Measurements from ENCODE around the gene MCF2L2. TPM values are rescaled to one million over a fixed set of nuclear protein-coding genes. Genes with fewer than 3 reads are reported as not detected.

The MCF2L2 gene
- total and polyA plus RNA-seq, 7 donors: 0.17 to 2.7 (median 0.57) TPM

DNA sequence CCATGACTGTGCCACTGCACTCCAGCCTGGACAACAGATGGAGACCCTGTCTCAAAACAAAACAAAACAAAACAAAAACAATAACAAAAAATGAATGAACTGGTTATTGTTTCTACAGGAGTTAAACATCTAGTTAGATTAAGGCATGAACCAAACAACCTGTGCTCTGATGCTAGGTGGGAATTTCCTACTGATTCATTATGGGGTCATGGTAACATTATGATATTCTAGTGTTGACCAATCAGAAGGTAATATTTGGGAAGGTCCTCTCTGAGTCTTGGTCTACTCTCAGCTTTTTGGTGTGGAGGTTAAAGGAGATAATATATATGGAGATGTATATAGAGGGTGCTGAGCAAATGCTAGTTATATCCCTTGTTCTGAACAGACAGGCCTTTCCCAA lies 37.6 kb downstream of the MCF2L2 start:
- ATAC-seq (no peak), DNase-seq (no peak)
- TF ChIP-seq, protein P1, sequence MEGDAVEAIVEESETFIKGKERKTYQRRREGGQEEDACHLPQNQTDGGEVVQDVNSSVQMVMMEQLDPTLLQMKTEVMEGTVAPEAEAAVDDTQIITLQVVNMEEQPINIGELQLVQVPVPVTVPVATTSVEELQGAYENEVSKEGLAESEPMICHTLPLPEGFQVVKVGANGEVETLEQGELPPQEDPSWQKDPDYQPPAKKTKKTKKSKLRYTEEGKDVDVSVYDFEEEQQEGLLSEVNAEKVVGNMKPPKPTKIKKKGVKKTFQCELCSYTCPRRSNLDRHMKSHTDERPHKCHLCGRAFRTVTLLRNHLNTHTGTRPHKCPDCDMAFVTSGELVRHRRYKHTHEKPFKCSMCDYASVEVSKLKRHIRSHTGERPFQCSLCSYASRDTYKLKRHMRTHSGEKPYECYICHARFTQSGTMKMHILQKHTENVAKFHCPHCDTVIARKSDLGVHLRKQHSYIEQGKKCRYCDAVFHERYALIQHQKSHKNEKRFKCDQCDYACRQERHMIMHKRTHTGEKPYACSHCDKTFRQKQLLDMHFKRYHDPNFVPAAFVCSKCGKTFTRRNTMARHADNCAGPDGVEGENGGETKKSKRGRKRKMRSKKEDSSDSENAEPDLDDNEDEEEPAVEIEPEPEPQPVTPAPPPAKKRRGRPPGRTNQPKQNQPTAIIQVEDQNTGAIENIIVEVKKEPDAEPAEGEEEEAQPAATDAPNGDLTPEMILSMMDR (IDR thresholded peaks at IDR 0.05): no peak
- intact Hi-C loops (cut with DNase I): no loop called here
- no peaks in the 10 kb centered on the region for H3K36me3 ChIP-seq (ENCODE audit: insufficient read depth in 1 of 2, low read depth in 1 of 2)
- H3K27me3 ChIP-seq (ENCODE audit: insufficient read depth in 3 of 3, low read length in 2 of 3): no peaks in the 10 kb centered on the region
- H3K4me3 ChIP-seq: no peak overlapping the region
- H3K27ac ChIP-seq: no peak overlapping the region
- H3K4me1 ChIP-seq: peaks cover 3% of the 10 kb centered on the region
- H3K9me3 ChIP-seq: no peaks in the 10 kb centered on the region

DNA sequence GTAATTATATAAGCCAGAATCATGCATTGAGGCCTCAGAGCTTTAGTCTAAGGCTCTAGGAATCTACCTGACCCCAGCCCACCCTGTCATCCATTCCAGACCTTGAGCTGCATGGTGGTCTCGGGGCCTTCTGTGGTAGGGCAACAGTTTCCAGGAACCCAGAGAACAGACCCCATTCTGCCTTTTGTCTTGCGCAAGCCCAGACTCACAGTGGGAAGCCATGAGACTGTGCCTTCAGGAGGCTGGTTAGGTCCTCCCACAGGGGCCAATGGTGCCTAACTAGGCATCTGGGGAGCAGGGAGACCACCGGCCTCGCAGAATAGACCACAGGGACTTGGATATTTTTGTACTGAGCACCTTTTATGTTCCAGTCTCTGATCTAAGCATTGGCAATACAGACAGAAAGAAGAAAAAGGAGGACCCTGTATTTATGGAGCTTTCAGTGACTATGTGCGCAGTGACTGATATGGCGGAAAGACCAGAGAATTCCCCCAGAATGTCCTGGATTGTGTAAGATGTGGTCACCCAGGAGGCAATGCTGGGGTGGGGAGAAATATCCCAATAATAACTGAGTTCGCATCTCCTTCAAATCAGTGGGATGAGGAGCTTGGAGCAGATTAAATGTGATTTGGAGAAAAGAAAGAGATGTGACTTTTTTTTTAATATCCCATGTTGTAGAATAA lies 40.1 kb downstream of the MCF2L2 start:
- H3K27ac ChIP-seq: no peak overlapping the region
- peaks cover 3% of the 10 kb centered on the region for H3K4me1 ChIP-seq
- no peak for DNase-seq
- 91 to 93% (median 92%) methylated on average over 7 of the region's 7 CpGs for WGBS, 3 donors
- TF ChIP-seq, protein P1 (IDR thresholded peaks at IDR 0.05): no peak
- no peaks in the 10 kb centered on the region for H3K27me3 ChIP-seq (ENCODE audit: insufficient read depth in 3 of 3, low read length in 2 of 3)
- no peaks in the 10 kb centered on the region for H3K36me3 ChIP-seq (ENCODE audit: insufficient read depth in 1 of 2, low read depth in 1 of 2)
- intact Hi-C loops (cut with DNase I): no loop called here
- no peak overlapping the region for H3K4me3 ChIP-seq
- ATAC-seq: no peak
- no peaks in the 10 kb centered on the region for H3K9me3 ChIP-seq

DNA sequence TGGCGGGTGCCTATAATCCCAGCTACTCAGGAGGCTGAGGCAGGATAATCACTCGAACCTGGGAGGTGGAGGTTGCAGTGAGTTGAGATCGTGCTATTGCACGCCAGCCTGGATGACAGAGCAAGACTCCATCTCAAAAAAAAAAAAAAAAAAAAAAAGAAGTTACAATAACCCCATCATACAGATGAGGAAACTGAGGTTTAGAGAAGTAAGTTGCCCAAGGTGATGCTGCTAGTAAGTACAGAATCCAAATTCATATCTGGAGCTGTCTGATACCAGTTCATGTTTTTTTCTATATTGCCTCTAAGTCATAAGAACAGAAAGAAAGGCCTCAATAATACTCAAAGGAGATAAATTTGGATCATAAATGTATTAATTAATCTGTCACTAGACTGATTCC lies 40.6 kb downstream of the MCF2L2 start:
- Histone ChIP-seq H3K27me3 (ENCODE audit: insufficient read depth in 3 of 3, low read length in 2 of 3) (no peaks in the 10 kb centered on the region), H3K36me3 (ENCODE audit: insufficient read depth in 1 of 2, low read depth in 1 of 2) (no peaks in the 10 kb centered on the region)

DNA sequence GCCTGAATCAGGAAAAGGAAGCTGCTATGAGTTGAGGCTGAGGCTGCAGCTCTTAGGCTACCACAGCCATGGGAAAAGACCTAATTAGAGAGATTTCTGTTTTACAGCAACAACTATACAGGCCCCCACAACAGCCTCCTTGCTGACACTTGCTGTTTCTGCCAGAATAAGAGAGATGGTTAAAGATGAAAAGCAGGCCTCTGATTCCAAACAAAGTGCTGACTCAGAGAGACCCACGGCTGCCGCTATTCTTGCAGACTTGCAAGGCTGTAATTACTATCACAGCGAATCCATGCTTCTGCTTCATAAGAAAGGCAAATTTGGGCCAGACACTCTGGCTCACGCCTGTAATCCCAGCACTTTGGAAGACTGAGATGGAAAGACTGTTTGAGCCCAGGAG lies 41.8 kb downstream of the MCF2L2 start:
- Histone ChIP-seq H3K27ac (no peak overlapping the region), H3K4me3 (no peak overlapping the region), H3K27me3 (ENCODE audit: insufficient read depth in 3 of 3, low read length in 2 of 3) (no peaks in the 10 kb centered on the region), H3K36me3 (ENCODE audit: insufficient read depth in 1 of 2, low read depth in 1 of 2) (no peaks in the 10 kb centered on the region), H3K9me3 (no peaks in the 10 kb centered on the region), H3K4me1 (no peaks in the 10 kb centered on the region)
- no peak for ATAC-seq
- WGBS, 3 donors: 89 to 92% (median 89%) methylated on average over 4 of the region's 4 CpGs
- DNase-seq: no peak
- TF ChIP-seq, protein P1 (IDR thresholded peaks at IDR 0.05): no peak
- intact Hi-C loops (cut with DNase I): loop anchor here (1.0 to 2.0 kb wide), 3 partner anchors 202 to 264 kb away; no protein-coding TSS in a partner anchor

More for the DNA sequence above, 40.6 kb downstream of the MCF2L2 start:
- no peak overlapping the region for H3K4me3 ChIP-seq
- no peak for DNase-seq
- WGBS, 3 donors: 73 to 98% (median 75%) methylated on average over 4 of the region's 4 CpGs
- TF ChIP-seq, protein P1 (IDR thresholded peaks at IDR 0.05): no peak
- H3K27ac ChIP-seq: no peak overlapping the region
- intact Hi-C loops (cut with DNase I): loop anchor here in 1 of 2 donors (2.0 kb wide), 1 partner anchor 265 kb away; no protein-coding TSS in a partner anchor
- H3K4me1 ChIP-seq: peaks cover 3% of the 10 kb centered on the region
- no peaks in the 10 kb centered on the region for H3K9me3 ChIP-seq
- no peak for ATAC-seq
